Measurements from ENCODE around the gene DIPK2A. TPM values are rescaled to one million over a fixed set of nuclear protein-coding genes. Genes with fewer than 3 reads are reported as not detected.

DIPK2A gene
- polyA plus RNA-seq, 1 donor: 42.9 TPM

GRCh38 chr3:143973259-143974021 is 1.8 kb downstream of the DIPK2A start:
- DNase-seq: peak; percentile 82

- no peak for DNase-seq
Observed at GRCh38 chr3:143974271-143975238, 2.9 kb downstream of the DIPK2A start.

- DNase-seq: peak; percentile 60
Observed at GRCh38 chr3:143975554-143976152, 4.0 kb downstream of the DIPK2A start.

GRCh38 chr3:143977341-143978262 is 6.0 kb downstream of the DIPK2A start:
- no peak for DNase-seq

- no peak for DNase-seq
Observed at GRCh38 chr3:143978263-143978631, 6.6 kb downstream of the DIPK2A start.

GRCh38 chr3:143979041-143979440 is 7.4 kb downstream of the DIPK2A start:
- no peak for DNase-seq

GRCh38 chr3:143979813-143980212 is 8.2 kb downstream of the DIPK2A start:
- no peak for DNase-seq

GRCh38 chr3:143988306-143988705 is 16.7 kb downstream of the DIPK2A start:
- DNase-seq: no peak

GRCh38 chr3:143989461-143989860 is 17.8 kb downstream of the DIPK2A start:
- no peak for DNase-seq

- no peak for DNase-seq
Observed at GRCh38 chr3:143991713-143992112, 20.1 kb downstream of the DIPK2A start.

GRCh38 chr3:143998266-143998665 is 26.6 kb downstream of the DIPK2A start:
- DNase-seq: no peak

GRCh38 chr3:144003051-144003450 is 31.4 kb downstream of the DIPK2A start:
- DNase-seq: no peak

GRCh38 chr3:144010371-144010770 is 38.7 kb downstream of the DIPK2A start:
- no peak for DNase-seq

GRCh38 chr3:144011251-144011799 is 39.7 kb downstream of the DIPK2A start:
- no peak for DNase-seq

GRCh38 chr3:144015133-144015532 is 43.5 kb downstream of the DIPK2A start:
- no peak for DNase-seq

GRCh38 chr3:144018776-144019175 is 47.2 kb downstream of the DIPK2A start:
- no peak for DNase-seq

Other genes starting within 250 kb of the DIPK2A start
- 5.9 TPM for gene SLC9A9, start 123.4 kb upstream of the DIPK2A start, polyA plus RNA-seq (ENCODE audit: insufficient read length)